ENCODE results near the gene EFCAB11.

EFCAB11 gene, protein sequence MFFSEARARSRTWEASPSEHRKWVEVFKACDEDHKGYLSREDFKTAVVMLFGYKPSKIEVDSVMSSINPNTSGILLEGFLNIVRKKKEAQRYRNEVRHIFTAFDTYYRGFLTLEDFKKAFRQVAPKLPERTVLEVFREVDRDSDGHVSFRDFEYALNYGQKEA

GRCh38 chr14:89954070-89955021, at the start of gene EFCAB11:
TSS of gene EFCAB11 (minus strand) at chr14:89954730. CDS start at chr14:89954660, 70 bp downstream.
- peak; percentile 99 for DNase-seq

GRCh38 chr14:90003526-90004307, 49.2 kb upstream of the EFCAB11 start:
- DNase-seq = no peak

DNA sequence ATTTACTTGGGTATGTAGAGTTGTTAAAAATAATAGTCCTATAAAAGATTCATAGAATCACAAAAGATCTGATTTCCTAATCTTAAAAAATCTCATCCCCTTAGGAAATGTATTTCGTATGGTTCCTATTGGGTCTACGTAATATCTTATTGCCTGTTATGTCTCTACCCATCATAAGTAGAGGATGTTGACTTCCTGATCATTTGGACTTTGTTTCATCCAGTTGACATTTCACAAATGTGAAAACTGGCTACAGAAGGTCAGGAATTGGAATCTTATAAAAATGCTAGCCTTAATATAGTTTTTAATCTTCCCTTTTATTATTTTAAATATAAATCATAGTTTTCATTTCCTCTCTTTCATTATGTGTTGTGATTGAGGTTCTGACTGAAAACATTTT, 46.4 kb upstream of the EFCAB11 start:
- DNase-seq = no peak

DNA sequence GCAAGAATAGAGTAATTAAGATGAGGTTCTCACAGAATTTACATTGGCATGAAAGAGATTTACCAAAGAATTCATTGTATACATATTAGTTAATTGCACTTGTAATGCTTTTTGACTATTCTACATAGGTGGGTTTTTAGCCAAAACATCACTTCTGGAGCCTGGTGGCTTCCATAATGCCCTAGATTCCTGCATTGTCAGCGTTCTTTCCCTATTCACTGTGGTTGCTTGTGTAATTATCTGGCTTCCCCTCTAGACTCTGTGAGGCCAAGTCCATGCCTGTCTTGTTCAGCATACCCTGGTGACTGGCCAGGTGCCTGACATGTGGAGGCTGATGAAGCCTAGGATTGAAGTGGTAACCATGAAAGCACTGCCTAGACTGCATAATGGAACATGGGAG, 42.4 kb upstream of the EFCAB11 start:
- DNase-seq = no peak

DNA sequence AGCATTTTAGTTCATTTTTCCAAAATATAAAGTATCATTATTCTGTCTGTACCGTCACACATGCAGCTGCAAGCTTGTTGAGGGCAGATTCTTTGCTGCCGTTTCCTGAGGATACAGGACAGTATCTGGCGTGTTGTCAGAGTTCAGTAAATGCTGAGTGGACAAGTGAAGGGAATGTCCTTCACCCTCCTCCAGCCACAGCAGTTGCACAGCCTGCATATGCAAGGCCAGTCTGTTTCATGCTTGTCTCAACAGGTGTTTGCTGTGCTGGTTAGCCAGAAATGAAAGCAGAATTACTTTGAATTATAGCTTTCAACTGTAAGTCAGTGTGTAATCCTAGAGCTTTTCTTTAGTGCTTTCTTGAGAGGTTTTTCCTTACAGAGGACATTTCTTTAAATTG, 37.7 kb upstream of the EFCAB11 start:
- no peak for DNase-seq

DNA sequence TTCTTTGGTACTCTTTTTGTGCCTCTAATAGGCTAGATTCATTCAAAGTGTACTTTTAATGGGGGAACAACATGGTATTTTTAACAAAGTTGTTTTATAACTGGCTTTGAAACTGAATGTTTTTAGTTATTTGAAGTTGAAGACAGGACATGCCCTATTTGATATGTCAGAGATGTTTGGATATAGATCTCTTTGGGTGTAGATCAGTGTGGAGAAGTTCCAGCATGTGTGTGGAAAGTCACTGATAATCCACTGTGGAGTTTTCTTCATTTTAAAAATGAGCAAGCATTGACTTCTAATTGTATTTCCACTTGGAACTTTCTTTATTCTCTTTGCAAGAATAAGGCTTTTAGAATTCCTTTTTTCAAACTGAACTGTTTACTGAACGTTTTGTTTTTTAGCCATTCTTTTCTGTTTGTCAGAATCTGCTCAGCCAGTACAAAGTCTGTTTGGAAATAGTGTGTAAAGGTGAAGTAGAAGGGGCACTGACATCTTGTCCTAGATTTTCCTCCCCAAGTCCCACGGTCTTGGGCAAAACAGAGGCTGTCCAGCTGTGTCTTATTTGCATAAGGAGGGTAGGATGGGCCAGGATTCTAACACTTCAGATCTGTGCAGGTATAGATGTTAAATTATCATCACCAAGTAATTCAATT, 36.2 kb upstream of the EFCAB11 start:
- no peak for DNase-seq

DNA sequence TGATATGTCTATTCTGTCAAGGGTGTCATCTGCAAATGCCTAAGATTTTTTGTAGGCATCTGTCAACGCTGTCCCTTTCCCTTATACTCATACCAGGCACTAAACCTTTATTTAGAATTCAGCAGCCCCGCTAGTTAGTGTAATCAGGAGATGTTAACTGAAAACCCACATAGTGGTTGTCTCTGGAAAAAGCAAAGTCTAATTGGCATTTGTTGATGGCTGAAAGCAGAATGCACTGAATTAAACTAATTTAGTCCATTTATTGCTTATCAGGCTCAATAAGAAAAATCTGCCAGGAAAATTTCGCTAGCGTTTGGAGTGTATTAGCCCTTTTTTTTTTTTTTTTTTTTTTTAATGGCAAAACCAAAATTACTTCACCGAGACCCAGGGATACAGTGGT, 35.7 kb upstream of the EFCAB11 start:
- no peak for DNase-seq

- DNase-seq = no peak
Observed at GRCh38 chr14:89988787-89989186, 34.3 kb upstream of the EFCAB11 start.

- DNase-seq = no peak
Observed at GRCh38 chr14:89987161-89987475, 32.6 kb upstream of the EFCAB11 start.

- no peak for DNase-seq
Observed at GRCh38 chr14:89986462-89987160, 32.1 kb upstream of the EFCAB11 start.

- no peak for DNase-seq
Observed at GRCh38 chr14:89983375-89983774, 28.8 kb upstream of the EFCAB11 start.

DNA sequence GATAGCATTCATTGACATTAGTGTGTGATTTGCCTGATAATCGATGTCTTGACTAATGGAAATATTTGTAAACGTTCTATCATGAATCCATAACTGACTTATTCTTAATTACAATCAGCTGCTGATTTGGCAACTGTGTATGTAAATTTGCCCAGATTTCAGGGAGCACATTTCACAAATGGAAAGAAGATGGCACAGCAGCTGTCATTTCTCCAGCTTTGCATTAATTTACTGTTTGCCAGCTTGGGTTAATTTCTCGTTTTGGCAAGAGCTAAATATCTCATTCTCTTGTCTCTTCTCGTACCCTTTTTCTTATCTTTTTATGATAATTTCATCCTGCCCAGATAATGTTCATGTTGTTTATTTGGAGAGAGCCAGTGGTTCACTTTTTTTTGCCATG, 24.1 kb upstream of the EFCAB11 start:
- no peak for DNase-seq

DNA sequence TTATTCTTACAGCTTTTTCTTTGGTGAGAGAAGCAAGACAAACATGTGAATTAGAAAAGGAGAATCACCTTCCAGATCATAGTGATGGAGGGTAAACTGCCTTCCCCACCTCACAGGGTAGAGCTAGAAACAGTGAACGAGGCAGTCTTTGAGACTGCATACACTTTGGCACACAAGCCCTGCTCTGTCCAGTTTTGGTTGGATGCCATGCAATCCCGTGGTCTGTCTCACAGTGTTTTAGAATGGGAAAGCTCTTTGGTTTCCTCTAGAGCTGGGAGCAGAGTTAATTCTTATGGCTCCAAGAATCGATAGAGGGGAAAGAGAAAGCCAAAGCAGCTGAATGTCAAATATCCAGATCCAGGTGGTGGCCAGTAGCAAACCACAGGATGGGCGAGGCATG, 23.1 kb upstream of the EFCAB11 start:
- DNase-seq = no peak

- DNase-seq = peak; percentile 48
Observed at GRCh38 chr14:89973234-89973823, 18.8 kb upstream of the EFCAB11 start.

GRCh38 chr14:89965839-89966238, 11.3 kb upstream of the EFCAB11 start:
- DNase-seq = no peak

- DNase-seq = no peak
Observed at GRCh38 chr14:89963288-89963978, 8.9 kb upstream of the EFCAB11 start.

GRCh38 chr14:89960914-89961313, 6.4 kb upstream of the EFCAB11 start:
- DNase-seq = no peak

DNA sequence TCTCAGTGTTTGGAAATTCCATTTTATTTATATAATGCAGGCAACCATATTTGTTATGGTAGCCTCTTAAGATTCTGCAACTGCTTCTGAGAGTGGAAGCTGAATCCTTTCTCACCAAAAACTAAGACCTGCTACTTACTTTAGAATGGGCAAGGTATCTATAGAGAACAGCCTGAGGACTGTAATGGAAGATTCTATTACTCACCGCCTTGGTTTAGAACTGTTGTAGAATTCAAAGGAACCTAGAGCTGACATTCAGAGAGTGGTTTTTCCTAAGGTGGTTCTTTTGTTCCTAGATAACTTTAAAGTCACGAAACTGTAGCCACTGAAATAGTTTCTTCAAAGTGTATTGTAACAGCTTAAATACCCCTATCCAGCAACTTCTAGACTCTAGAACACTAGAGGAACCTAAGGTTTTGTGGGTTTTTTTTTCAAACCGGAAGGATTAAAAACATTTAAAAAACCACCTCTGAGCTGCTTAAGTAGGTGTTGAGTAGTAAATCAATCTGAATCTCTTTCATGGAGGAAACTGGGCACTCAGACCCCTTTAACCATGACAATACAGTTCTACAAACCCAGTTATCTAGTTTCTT, 5.4 kb upstream of the EFCAB11 start:
- peak; percentile 21 for DNase-seq

- DNase-seq = no peak
Observed at GRCh38 chr14:89958966-89959365, 4.4 kb upstream of the EFCAB11 start.

GRCh38 chr14:89957791-89958190, 3.3 kb upstream of the EFCAB11 start:
- no peak for DNase-seq

DNA sequence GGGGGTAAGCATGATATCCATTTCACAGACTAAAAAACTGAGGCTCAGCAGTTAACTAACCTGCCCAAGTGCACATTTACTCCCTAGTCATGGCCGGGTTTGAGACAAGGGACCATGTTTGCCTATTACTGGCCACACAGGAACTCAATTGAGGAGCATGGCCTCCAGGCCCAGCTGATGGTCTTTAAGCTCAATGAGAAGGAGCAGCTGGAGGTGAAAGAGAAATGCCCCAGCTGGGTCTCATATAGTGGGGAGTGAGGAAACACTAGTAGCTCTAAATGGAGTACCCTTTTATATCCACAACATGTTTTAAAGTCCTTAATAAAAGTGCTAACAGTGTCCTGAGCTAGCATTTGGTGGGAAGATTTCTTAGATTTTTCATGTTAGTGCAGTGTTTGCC, 2.8 kb upstream of the EFCAB11 start:
- no peak for DNase-seq
